ENCODE measurements around the gene LRIG1.

Gene LRIG1

DNA sequence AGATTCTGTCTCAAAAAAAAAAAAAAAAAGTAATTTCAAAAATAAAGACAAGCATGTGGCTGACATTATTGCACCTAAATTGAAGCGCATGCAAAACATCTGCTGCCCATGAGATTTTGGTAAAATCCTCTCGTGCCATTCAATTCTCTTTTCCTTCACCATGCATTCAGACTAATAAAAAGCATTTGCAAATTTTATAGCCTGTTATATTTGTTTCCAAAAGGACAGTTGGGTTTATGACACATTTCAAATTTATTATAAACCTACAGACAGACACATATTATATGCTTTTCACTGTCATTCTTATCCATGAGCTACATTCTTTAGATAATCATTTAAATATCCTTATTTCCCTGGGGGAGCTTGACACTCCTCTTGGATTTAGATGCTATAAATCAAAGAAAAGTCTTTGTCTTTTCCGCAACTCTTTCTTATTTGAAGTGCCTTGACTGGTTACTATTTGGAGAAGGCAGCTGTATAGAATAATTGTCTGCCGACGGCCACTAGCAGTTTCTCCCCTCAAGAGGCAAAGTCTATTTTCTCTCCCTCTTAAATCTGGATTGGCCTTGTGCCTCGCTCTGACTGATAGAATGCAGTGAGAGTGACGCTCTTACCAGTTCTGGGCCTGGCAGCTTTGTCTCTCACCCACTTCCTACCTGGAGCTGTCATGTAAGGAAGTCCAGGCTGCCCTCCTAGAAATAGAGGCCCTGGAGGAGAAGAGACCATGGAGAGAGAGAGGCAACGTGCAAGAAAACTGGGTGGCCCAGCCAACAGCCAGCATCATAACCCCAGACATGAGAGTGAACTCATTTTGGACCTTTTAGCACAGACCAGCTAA lies 6.8 kb upstream of the LRIG1 start:
- intact Hi-C loops (cut with DNase I) = loop anchor here (10.0 kb wide), 1 partner anchor 307 kb away; no protein-coding TSS in a partner anchor
- no peak for DNase-seq

- no peak for DNase-seq
- intact Hi-C loops (cut with DNase I) = loop anchor here (10.0 kb wide), 1 partner anchor 309 kb away; no protein-coding TSS in a partner anchor
Observed at GRCh38 chr3:66506154-66506553, 5.3 kb upstream of the LRIG1 start.

DNA sequence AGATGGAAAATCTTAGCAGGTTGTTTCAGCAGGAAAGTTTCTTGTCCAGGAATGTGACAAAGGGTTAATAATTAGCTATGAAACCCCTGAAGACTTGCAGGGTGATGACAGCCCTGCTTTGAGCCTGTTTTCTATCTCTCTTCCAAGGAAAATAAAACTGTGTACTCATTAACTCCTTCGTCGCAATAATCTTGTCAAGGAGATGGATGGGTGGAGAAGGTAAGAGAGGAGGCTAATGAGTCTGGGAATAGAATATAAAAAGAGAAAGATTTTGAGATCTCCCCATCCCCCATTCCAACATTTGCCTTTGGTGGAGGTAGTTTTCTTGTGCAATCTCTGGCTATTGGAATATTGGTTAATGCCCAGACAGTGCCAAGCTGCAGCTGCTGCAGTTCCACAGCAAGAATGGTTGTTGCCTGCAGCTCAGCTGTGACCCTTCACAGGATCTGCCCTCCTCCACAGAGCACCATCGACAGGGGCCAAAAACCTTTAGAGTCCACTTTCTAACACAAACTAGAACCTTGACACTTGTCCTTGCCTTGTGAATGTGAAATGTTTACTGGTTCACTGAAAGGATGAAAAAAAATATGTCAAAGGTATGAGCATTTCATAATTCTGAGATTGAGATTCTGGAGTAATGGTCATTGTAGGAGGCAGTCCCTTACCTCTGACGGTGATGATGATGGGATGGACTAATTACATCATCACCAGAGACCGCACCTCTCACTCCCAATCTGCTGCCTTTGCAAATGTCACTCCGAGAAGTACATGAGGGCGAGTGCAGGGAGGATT lies 4.2 kb upstream of the LRIG1 start:
- intact Hi-C loops (cut with DNase I) = loop anchor here (10.0 kb wide), 1 partner anchor 310 kb away; no protein-coding TSS in a partner anchor
- DNase-seq = no peak

GRCh38 chr3:66502981-66503380 lies 2.2 kb upstream of the LRIG1 start:
- DNase-seq = no peak
- intact Hi-C loops (cut with DNase I) = loop anchor here (10.0 kb wide), 1 partner anchor 312 kb away; no protein-coding TSS in a partner anchor

DNA sequence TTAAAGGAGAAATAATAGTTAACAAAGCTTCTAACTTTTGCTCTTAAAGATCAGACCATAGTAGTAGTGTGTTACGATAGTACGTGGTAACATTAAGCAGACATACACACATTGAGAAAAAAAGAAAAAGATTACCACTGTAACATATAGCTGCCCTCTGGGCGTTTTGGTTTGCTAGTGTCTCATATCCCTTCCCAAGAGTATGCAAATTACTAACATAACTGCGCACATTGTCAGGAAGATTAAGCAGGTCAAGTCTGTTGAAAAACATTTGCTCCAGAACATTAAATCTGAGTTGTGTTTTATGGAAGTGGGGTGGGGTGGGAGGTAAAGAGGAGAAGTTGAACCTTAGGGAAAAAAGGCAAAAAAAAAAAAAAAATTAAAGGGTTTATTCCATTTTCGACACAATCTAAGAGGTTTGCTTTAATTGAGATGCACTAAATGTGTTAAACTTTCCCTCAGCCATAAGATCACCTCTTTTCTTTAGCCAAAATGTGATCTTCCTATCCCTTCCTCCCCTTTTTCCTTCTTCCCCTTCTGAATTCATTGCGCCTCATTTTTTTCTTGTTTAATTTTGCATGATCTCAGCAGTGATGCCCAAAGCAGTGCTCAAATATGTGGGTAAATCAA lies 1.5 kb upstream of the LRIG1 start:
- intact Hi-C loops (cut with DNase I) = loop anchor here (10.0 kb wide), 1 partner anchor 312 kb away; no protein-coding TSS in a partner anchor
- no peak for DNase-seq

DNA sequence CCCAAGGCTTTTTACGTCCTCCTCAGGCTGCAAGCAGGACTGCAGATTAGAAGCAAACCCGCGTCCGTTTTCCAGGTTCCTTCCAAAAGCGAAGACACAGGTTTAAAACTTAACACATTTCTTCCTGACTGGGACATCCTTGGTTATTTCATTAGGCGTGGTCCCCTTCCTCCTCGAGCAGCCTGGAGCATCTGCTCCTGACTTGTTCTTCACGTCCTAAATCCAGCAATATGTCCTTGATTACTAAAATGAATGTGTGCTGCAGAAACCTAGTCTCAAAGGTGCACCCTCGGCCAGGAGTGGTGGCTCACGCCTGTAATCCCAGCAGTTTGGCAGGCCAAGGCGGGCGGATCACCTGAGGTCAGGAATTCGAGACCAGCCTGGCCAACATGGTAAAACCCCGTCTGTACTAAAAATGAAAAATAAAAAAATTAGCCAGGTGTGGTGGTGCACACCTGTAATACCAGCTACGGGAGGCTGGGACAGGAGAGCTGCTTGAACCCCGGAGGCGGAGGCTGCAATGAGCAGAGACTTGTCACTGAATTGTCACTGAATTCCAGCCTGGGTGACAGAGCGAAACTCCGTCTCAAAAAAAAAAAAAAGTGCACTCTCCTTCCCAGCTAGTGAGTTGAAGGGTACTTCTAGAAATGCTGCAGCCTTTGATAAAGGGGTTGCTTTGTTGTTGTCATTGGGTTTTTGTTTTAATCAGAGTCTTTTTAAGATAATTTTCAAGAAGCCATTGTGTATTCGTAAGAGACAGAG lies 842 bp upstream of the LRIG1 start:
- DNase-seq = peak in 1 of 42 donors; percentile 35
- intact Hi-C loops (cut with DNase I) = loop anchor here (2.0 to 10.0 kb wide), 2 partner anchors 95 to 313 kb away; no protein-coding TSS in a partner anchor

DNA sequence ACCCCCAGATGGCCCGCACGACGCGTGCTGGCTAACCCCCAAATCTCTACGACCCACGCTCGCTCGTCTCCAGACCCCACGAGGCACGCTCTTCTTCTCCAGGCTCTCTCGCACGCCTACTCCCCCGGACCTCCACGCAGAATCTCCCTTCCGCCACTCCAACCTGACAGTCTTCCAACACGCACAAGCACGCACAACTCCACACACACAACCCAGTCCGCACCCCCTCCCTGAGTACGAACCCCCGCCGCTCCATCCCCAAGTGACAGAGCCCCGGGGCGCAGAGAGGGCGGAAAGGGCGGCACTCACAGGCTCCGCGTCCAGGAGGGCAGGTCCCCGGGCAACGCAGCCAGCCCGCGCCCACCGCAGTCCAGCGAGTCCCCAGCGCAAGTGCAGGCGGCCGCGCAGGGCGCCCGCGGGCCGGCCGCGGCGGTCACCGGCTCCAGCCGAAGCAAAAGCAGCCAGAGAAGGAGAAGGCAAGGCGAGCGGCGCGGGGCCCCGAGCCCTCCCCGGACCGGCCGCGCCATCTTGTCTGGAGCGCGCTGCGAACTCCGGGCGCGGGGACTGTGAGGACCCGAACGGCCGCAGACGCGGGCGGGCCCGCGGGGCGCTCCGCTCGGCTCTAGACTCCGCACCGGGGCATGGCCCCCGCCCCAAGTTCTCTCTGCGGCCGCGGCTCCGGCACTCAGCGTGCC lies 794 bp downstream of the LRIG1 start:
- intact Hi-C loops (cut with DNase I) = loop anchor here (2.0 to 10.0 kb wide), 2 partner anchors 93 to 315 kb away; no protein-coding TSS in a partner anchor
- DNase-seq = peak in 34 of 42 donors; percentile 10 to 70 (median 38)

DNA sequence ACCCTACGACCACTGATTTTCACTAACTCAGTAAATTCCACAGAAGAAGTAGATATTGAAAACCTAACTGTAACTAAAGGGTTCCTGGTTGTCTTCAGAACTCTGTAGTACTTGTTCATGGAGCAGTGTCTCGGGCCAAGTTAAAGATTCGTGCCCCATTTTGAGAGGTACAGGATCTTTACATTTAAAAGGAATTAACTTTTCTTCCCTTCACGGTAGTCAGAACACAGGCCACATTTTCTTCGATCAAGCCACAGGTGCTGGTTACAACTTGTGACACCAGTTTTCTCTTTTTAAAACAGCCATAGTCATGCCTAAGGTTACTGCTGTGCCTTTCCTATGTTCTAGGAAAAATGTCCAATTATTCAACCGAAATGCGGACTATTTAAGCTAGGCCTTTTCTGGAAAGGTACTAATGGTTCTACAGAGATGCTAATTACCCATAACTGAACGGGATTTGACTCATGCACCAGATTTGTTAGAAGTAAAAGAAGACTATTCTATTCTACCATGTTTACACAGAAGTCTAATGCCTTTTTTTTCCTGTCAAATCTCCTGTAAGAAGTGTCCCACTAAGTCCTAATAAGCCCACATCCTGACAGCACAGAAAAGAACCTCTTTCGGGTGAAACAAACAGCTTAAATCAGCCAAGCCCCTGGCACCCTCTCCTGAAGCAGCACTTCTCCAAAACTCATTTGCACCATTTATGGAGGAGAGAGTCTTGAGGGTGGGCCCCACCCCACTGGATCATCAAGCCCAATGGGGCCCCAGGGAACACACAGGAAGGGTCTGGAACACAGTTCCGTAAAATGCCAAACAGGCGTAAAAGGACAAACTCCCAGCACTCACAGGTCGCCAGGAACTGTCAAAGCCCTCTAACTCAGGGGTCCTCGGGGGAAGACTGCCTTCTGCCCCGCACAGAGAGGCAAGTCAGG lies 1.9 kb downstream of the LRIG1 start:
- peak in 17 of 42 donors; percentile 15 to 66 (median 32) for DNase-seq
- intact Hi-C loops (cut with DNase I) = no loop called here

GRCh38 chr3:66497985-66498671 lies 2.7 kb downstream of the LRIG1 start:
- intact Hi-C loops (cut with DNase I) = no loop called here
- no peak for DNase-seq

DNA sequence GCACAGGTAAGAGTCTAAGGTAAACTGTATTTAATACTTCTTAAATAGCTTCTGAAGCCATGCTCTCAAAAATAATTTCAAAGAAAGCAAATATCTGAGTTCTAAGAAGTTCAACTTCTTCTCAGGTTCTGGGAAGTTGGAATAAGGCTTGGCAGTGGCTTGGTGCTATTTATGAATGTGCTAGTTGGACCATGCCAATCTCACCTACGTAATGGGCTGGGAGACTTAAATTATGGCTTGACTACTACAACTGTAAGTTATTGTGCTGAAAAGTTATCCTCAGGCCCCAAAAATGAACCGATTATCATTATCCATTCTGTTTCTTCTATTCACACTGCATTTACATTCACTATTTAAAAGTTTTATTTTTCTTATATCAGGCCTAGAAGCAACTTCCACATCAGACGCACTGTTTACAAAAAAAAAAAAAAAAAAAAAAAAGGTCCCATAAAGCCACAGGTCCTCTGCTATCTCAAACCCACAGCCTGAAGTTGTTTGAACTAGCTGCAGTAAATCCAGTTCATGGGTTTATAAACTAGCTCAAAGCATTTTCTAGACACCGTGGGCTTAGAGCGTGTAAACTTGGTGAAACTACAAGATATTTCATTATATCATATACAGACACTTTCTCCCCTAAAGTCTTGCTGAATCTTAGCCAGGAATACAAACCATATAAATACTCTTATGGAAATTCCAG lies 3.4 kb downstream of the LRIG1 start:
- DNase-seq = no peak
- intact Hi-C loops (cut with DNase I) = no loop called here

GRCh38 chr3:66496746-66497145 lies 4.1 kb downstream of the LRIG1 start:
- DNase-seq = no peak
- intact Hi-C loops (cut with DNase I) = no loop called here

GRCh38 chr3:66496301-66496700 lies 4.5 kb downstream of the LRIG1 start:
- DNase-seq = no peak
- intact Hi-C loops (cut with DNase I) = no loop called here

DNA sequence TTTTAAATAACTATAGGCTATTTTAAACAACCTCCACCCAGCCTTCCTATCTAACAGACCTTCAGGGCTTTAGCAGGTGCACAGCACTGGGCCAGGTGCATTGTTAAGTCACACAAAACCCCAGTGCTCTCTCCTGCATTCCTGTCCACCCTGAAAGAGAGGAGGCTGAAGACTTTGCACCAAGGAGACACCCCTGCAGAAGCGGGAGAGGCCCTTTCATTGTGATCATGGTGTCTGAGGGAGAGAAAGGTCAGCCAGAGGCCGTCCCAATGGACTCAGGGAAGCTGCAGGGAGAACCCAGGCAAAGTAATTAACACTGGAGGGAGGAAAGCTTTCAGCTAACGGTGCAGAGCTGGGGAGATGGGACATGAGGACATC lies 5.2 kb downstream of the LRIG1 start:
- peak in 3 of 42 donors; percentile 24 to 41 (median 33) for DNase-seq
- intact Hi-C loops (cut with DNase I) = no loop called here

DNA sequence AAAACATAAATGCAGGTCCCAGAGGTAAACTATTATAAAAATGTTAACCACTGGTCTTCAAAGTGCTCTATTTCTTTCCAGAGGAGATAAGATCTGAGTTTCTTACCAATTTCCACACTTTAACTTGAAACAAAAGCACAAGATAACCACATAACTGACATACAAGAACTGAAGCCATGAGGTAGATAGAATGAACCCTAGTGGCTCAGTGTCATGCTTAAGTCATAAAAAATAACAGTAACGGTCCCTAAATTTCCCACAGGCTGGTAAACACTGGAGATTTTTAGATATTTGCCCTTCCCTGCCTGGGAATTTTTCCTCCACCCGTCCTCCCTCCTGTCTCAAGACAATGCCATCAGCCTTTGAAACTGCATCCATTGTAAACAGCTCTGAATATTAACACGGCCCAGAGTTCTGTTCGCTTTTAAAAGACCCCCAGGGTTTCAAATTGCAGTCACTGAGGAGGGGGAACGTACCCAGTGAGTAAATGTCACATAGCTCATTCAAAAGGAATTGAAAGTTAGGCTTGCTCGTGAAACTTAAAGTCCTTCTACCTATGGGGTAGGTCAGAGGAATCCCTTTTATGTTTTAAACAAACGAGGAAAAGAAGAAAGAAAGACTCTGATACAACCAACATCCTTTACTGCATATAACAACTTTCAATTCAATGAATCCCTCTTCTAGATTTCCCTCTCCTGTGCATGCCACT lies 5.7 kb downstream of the LRIG1 start:
- no peak for DNase-seq
- intact Hi-C loops (cut with DNase I) = no loop called here

- intact Hi-C loops (cut with DNase I) = no loop called here
- no peak for DNase-seq
Observed at GRCh38 chr3:66493458-66494099, 7.2 kb downstream of the LRIG1 start.
